ENCODE measurements around the gene FANCD2OS. TPM values are rescaled to one million over a fixed set of nuclear protein-coding genes. Genes with fewer than 3 reads are reported as not detected.
"Not testable (repeated sequence)": the region's sequence is repeated elsewhere in the genome, so short reads cannot be mapped to it uniquely, and the experiment has no call there.

The FANCD2OS gene
- total RNA-seq, 1 donor from 2014 or later, result not detected

- no peak for TF ChIP-seq CTCF (IDR thresholded peaks at IDR 0.05; ENCODE audit: unreplicated experiment)
- DNase-seq (ENCODE audit: low spot score), result no peak
- Mint-ChIP-seq H3K4me3 (ENCODE audit: unreplicated experiment) (peak overlapping the region; percentile 12), H3K27ac (ENCODE audit: unreplicated experiment) (no peak overlapping the region), H3K36me3 (ENCODE audit: low read depth, unreplicated experiment) (peaks cover 3% of the 10 kb centered on the region), H3K9me3 (ENCODE audit: unreplicated experiment) (no peaks in the 10 kb centered on the region), H3K4me1 (ENCODE audit: unreplicated experiment) (no peaks in the 10 kb centered on the region), H3K27me3 (ENCODE audit: unreplicated experiment) (no peaks in the 10 kb centered on the region)
Measured at GRCh38 chr3:10099041-10099440, 9.0 kb downstream of the FANCD2OS start.

GRCh38 chr3:10093678-10094077, 14.4 kb downstream of the FANCD2OS start:
- no peaks in the 10 kb centered on the region for H3K27me3 Mint-ChIP-seq (ENCODE audit: unreplicated experiment)
- H3K27ac Mint-ChIP-seq (ENCODE audit: unreplicated experiment), result no peak overlapping the region
- no peaks in the 10 kb centered on the region for H3K4me1 Mint-ChIP-seq (ENCODE audit: unreplicated experiment)

GRCh38 chr3:10091387-10091786, 16.7 kb downstream of the FANCD2OS start:
- not testable (repeated sequence) for H3K27ac Mint-ChIP-seq (ENCODE audit: unreplicated experiment); H3K4me1 Mint-ChIP-seq (ENCODE audit: unreplicated experiment)
- H3K36me3 Mint-ChIP-seq (ENCODE audit: low read depth, unreplicated experiment), result peaks cover 18% of the 10 kb centered on the region

More at GRCh38 chr3:10093678-10094077, 14.4 kb downstream of the FANCD2OS start:
- Mint-ChIP-seq H3K4me3 (ENCODE audit: unreplicated experiment) (no peak overlapping the region), H3K9me3 (ENCODE audit: unreplicated experiment) (no peaks in the 10 kb centered on the region), H3K36me3 (ENCODE audit: low read depth, unreplicated experiment) (peaks cover 13% of the 10 kb centered on the region)
- no peak for TF ChIP-seq CTCF (IDR thresholded peaks at IDR 0.05; ENCODE audit: unreplicated experiment)
- DNase-seq (ENCODE audit: low spot score), result no peak

GRCh38 chr3:10090774-10091173, 17.3 kb downstream of the FANCD2OS start:
- not testable (repeated sequence) for DNase-seq (ENCODE audit: low spot score); H3K4me1 Mint-ChIP-seq (ENCODE audit: unreplicated experiment); H3K4me3 Mint-ChIP-seq (ENCODE audit: unreplicated experiment); H3K27ac Mint-ChIP-seq (ENCODE audit: unreplicated experiment); H3K9me3 Mint-ChIP-seq (ENCODE audit: unreplicated experiment); H3K27me3 Mint-ChIP-seq (ENCODE audit: unreplicated experiment)
- peaks cover 18% of the 10 kb centered on the region for H3K36me3 Mint-ChIP-seq (ENCODE audit: low read depth, unreplicated experiment)

More at GRCh38 chr3:10091387-10091786, 16.7 kb downstream of the FANCD2OS start:
- not testable (repeated sequence) for H3K4me3 Mint-ChIP-seq (ENCODE audit: unreplicated experiment); DNase-seq (ENCODE audit: low spot score); H3K27me3 Mint-ChIP-seq (ENCODE audit: unreplicated experiment); H3K9me3 Mint-ChIP-seq (ENCODE audit: unreplicated experiment)

GRCh38 chr3:10090179-10090578, 17.9 kb downstream of the FANCD2OS start:
- no peak for TF ChIP-seq CTCF (IDR thresholded peaks at IDR 0.05; ENCODE audit: unreplicated experiment)

GRCh38 chr3:10088256-10088655, 19.8 kb downstream of the FANCD2OS start:
- TF ChIP-seq CTCF (IDR thresholded peaks at IDR 0.05; ENCODE audit: unreplicated experiment), result no peak
- H3K36me3 Mint-ChIP-seq (ENCODE audit: low read depth, unreplicated experiment), result peaks cover 14% of the 10 kb centered on the region
- DNase-seq (ENCODE audit: low spot score), result no peak

More at GRCh38 chr3:10090179-10090578, 17.9 kb downstream of the FANCD2OS start:
- no peak for DNase-seq (ENCODE audit: low spot score)
- no peaks in the 10 kb centered on the region for H3K9me3 Mint-ChIP-seq (ENCODE audit: unreplicated experiment)
- no peak overlapping the region for H3K4me3 Mint-ChIP-seq (ENCODE audit: unreplicated experiment)
- H3K27me3 Mint-ChIP-seq (ENCODE audit: unreplicated experiment), result no peaks in the 10 kb centered on the region
- H3K27ac Mint-ChIP-seq (ENCODE audit: unreplicated experiment), result no peak overlapping the region
- H3K4me1 Mint-ChIP-seq (ENCODE audit: unreplicated experiment), result no peaks in the 10 kb centered on the region
- H3K36me3 Mint-ChIP-seq (ENCODE audit: low read depth, unreplicated experiment), result peaks cover 18% of the 10 kb centered on the region

More at GRCh38 chr3:10088256-10088655, 19.8 kb downstream of the FANCD2OS start:
- H3K4me1 Mint-ChIP-seq (ENCODE audit: unreplicated experiment), result no peaks in the 10 kb centered on the region
- H3K4me3 Mint-ChIP-seq (ENCODE audit: unreplicated experiment), result no peak overlapping the region
- no peaks in the 10 kb centered on the region for H3K27me3 Mint-ChIP-seq (ENCODE audit: unreplicated experiment)
- H3K27ac Mint-ChIP-seq (ENCODE audit: unreplicated experiment), result no peak overlapping the region
- H3K9me3 Mint-ChIP-seq (ENCODE audit: unreplicated experiment), result no peaks in the 10 kb centered on the region

Measured in endothelial cell (in vitro differentiated cells).